Naive thymus-derived CD8-positive, alpha-beta T cell (primary cell): ENCODE data around the gene PRRX2. TPM values are rescaled to one million over a fixed set of nuclear protein-coding genes. Genes with fewer than 3 reads are reported as not detected.
"Not testable (repeated sequence)": the region's sequence is repeated elsewhere in the genome, so short reads cannot be mapped to it uniquely, and the experiment has no call there.

Experiments used
- ATAC-seq, 2 donors: fragments of 150-1000 bp; cut with Tn5 transposase in 1 of 2; sonication (Bioruptor Pico), chemical (Tn5 transposase) in 1 of 2; 1 replicate in 1 of 2; 2 replicates in 1 of 2; pipeline ENCODE4 v1.10.0; 2021; ENCODE audit warnings: mild to moderate bottlenecking in 2 of 2, moderate library complexity in 2 of 2
- POLR2A ChIA-PET: fragments of 350-600 bp; sonication (Branson Sonifier 250); formaldehyde crosslinking; loops from one replicate; lab custom pipeline; 2021; ENCODE audit warnings: antibody characterized with exemption; lab: Charles Lee
- DNase-seq, 10 donors: peaks; one replicate each; pipeline versions ENCODE4 v3.0.0 to v3.0.0-alpha.2; 2020 to 2022
- H3K27ac Mint-ChIP-seq, 10 donors: one replicate each; pipeline ENCODE4 v1.8.0; 2020 to 2022; ENCODE audit warnings: mild to moderate bottlenecking in 10 of 10, mixed read lengths in 10 of 10, moderate library complexity in 4 of 10, inconsistent platforms in 1 of 10
- H3K27me3 Mint-ChIP-seq, 5 donors: one replicate each; pipeline ENCODE4 v1.8.0; 2021 to 2022; ENCODE audit warnings: mixed read lengths in 5 of 5
- H3K36me3 Mint-ChIP-seq, 3 donors: one replicate each; pipeline ENCODE4 v1.8.0; 2020 to 2022; ENCODE audit warnings: mixed read lengths in 3 of 3, mild to moderate bottlenecking in 2 of 3, inconsistent platforms in 1 of 3
- H3K4me1 Mint-ChIP-seq, 4 donors: one replicate each; pipeline ENCODE4 v1.8.0; 2021 to 2022; ENCODE audit warnings: mixed read lengths in 4 of 4
- H3K4me3 Mint-ChIP-seq, 10 donors: one replicate each; pipeline ENCODE4 v1.8.0; 2020 to 2022; ENCODE audit warnings: mild to moderate bottlenecking in 10 of 10, mixed read lengths in 10 of 10, moderate library complexity in 6 of 10, inconsistent platforms in 1 of 10
- H3K9me3 Mint-ChIP-seq, 9 donors: one replicate each; pipeline ENCODE4 v1.8.0; 2020 to 2022; ENCODE audit warnings: mixed read lengths in 9 of 9, mild to moderate bottlenecking in 3 of 9, inconsistent platforms in 1 of 9, moderate library complexity in 1 of 9
- polyA plus RNA-seq, 3 donors: library from polyadenylated mRNA; unstranded; fragments of 300-500 nt; fragmentation: Illumina TruSeq; gene quantifications; one replicate each; pipeline ENCODE4 v1.2.3, GENCODE V29; 2021
- total RNA-seq, 8 experiments: library from RNA in 2 of 8; stranded (reverse) in 2 of 8; gene quantifications; one replicate each; pipeline ENCODE4 v1.2.3 and lab custom pipeline; 2021 to 2026

The PRRX2 gene
- total and polyA plus RNA-seq, 5 experiments from 2014 or later: not detected

DNA sequence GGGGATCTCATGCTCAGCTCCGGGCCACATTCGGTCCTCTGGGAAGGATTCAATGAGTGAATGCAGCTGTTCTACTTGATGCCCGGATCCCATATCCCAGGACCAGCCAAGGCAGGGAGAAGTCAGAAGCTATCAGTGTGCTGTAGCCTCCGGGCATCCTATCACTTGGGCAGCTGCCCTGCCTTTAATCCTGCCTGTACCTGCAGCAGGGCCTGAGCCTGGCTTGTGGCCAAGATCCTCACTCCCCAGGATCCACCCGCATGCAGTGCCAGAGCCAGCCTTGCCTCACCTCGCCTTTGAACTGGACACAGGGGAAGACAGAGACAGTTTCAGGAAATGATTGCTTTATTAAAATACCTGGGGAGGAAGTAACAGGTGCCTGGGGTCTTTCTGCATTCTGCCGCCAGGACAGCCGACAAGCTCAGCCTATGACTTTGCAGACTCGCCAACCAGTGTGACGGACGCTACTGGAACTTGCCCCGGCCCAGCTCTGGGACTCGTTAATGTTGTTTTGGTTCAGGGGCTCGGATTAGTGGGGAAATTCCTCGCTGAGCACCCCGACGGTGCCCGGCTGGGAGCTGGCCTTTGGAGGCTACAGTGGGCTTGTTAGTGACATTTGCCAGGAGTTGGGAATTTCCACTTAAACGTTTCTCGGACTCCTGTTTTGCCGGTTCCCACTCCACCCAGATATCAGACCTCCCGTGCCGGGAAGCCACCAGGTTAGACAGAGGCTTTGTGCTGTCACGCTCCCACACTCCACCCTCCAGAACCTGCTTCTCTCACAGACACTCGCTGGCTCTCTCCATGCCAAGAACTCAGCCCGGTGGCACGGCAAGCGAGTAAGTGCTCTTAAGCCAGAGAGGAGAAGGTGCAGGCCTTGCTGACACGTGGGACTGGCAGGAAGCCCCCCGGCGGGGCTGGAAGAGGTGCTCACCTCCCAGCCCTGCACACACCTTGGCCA lies 86.7 kb downstream of the PRRX2 start:
- no peaks in the 10 kb centered on the region for H3K36me3 Mint-ChIP-seq
- H3K4me3 Mint-ChIP-seq: peak overlapping the region in 6 of 10 donors; percentile 18 to 66 (median 57)
- DNase-seq: no peak
- H3K27me3 Mint-ChIP-seq: peaks cover 0 to 9% (median 3%) of the 10 kb centered on the region in 5 donors
- ATAC-seq: no peak
- H3K9me3 Mint-ChIP-seq: no peaks in the 10 kb centered on the region
- POLR2A ChIA-PET: interaction anchor here (0.5 kb wide), 1 partner anchor 25 kb away, joined by 4 read pairs; no protein-coding TSS in a partner anchor
- H3K27ac Mint-ChIP-seq: peak overlapping the region in 1 of 10 donors; percentile 63
- peaks cover 9 to 18% (median 14%) of the 10 kb centered on the region in 4 donors for H3K4me1 Mint-ChIP-seq

DNA sequence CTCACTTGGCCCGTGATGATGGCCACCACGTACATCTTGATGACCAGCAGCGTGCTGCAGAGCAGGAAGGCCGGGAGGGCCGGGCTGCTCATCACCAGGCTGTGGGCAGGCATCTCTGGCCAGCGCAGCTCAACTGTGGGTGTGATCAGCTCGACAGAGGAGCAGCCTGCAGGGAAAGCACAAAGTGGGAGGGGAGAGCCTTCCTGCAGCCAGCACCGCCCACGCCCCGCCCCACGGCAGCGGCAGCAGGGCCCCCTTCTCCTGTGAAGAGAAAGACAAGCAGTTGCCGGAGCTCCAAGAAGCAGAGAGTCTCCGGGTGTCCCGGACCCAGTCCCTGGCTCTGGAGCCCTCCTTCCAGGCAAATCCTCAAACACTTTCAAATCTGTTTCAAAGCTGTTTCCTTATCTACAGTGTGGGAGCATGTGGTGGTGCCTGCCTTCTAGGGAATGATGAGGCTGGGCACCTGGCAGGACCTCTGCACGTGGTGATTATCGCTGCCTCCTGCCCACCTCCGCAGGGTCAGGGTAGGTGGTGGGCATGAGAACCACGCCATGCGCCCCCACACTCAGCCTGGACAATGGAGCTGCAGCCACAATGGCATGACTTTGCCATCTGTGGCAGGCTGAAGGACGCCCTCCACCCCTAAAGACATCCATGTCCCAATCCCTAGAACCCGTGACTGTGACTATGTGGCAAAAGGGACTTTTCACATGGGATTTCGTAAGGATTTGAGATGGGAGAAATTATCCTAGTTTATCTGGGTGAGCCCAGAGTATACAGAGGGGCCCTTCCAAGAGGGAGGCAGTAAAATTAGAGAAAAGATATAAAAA lies 87.7 kb downstream of the PRRX2 start, which contains the start of gene PTGES:
PTGES (minus strand) TSS at position 143 of the 830 bp plus-strand sequence; CDS start at position 113, 30 bp downstream.
- DNase-seq: peak in 9 of 10 donors; percentile 42 to 71 (median 55)
- POLR2A ChIA-PET: interaction anchor here (0.5 kb wide), 1 partner anchor 26 kb away, joined by 4 read pairs; no protein-coding TSS in a partner anchor
- Mint-ChIP-seq H3K36me3 (no peaks in the 10 kb centered on the region), H3K9me3 (no peaks in the 10 kb centered on the region), H3K27ac (peak within 1 kb of the TSS in 2 of 10 donors; percentile 32 to 63), H3K4me1 (peaks cover 12 to 26% (median 21%) of the 10 kb centered on the region in 4 donors), H3K4me3 (peak within 1 kb of the TSS in 6 of 10 donors; percentile 39 to 66 (median 57)), H3K27me3 (peaks cover 0 to 11% (median 3%) of the 10 kb centered on the region in 5 donors)
- peak; percentile 93 to 98 for ATAC-seq

DNA sequence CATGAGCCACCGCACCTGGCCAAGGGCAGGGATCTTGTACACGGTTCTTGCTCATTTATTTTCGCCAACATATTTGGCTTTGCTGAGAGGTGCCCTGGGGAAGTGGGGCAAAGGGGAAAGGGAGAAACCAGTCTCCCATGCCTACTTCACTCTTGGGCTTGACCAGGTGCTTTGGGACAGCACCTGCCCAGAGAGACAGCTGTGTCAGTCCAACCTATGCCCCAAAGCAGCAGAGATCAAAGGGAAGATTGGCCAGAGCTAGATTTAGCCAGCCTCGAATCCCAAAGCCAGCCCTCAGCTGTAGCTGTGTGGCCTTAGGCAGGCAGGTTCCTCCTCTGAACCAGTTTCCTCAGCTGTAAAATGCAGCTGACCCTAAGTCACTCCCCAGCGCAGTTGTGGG lies 89.7 kb downstream of the PRRX2 start:
- POLR2A ChIA-PET: interaction anchor here (0.7 kb wide), 1 partner anchor 260 kb away, joined by 3 read pairs; no protein-coding TSS in a partner anchor

DNA sequence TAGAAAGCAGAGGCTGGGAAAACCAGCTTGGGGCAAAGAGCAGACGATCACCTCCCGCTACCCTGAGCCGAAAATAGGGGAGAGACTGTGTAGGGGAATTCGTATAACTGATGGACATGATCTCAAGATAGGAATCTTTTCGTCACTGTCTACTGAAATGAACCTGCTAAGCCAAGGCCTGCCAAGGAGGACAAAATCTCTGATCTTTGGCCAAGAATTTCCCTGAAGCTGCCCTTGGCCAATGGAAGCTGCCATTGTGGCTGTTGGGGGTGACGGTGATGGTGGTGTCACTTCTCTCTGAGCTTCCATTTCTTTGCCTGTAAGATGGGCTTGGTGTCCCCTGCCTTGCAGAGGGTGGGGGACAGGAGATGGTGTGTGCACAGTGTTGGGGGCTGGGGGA lies 90.7 kb downstream of the PRRX2 start:
- POLR2A ChIA-PET: no interaction called here
- H3K4me1 Mint-ChIP-seq: peaks cover 14 to 27% (median 23%) of the 10 kb centered on the region in 4 donors
- H3K27me3 Mint-ChIP-seq: peaks cover 0 to 12% (median 3%) of the 10 kb centered on the region in 5 donors
- DNase-seq (no peak), ATAC-seq (no peak)
- peak overlapping the region in 1 of 10 donors; percentile 53 for H3K27ac Mint-ChIP-seq
- no peak overlapping the region for H3K4me3 Mint-ChIP-seq
- H3K9me3 Mint-ChIP-seq: no peaks in the 10 kb centered on the region
- no peaks in the 10 kb centered on the region for H3K36me3 Mint-ChIP-seq

More for the DNA sequence above, 89.7 kb downstream of the PRRX2 start:
- H3K27me3 Mint-ChIP-seq: peaks cover 0 to 12% (median 3%) of the 10 kb centered on the region in 5 donors
- peaks cover 14 to 27% (median 23%) of the 10 kb centered on the region in 4 donors for H3K4me1 Mint-ChIP-seq
- H3K4me3 Mint-ChIP-seq: no peak overlapping the region
- DNase-seq: no peak
- H3K27ac Mint-ChIP-seq: no peak overlapping the region
- no peaks in the 10 kb centered on the region for H3K9me3 Mint-ChIP-seq
- no peaks in the 10 kb centered on the region for H3K36me3 Mint-ChIP-seq
- ATAC-seq: no peak

DNA sequence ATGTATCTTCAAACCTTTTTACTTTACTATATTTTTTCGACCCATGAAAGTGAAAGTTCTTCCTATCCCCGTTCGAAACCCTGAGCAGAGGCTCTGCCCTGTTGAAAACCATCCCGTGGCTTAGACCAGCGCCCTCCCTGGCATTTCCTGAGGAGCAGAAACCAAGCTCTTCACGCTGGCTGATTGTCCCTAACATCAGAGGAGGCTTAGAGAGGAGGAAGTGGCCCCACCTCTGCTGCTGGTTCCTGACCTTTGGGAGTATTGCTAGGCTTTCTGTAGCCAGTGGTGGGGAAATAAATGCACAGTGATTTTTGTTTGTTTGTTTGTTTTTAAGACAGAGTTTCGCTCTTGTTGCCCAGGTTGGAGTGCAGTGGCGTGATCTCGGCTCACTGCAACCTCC lies 91.6 kb downstream of the PRRX2 start:
- Mint-ChIP-seq H3K27me3 (peaks cover 0 to 12% (median 3%) of the 10 kb centered on the region in 5 donors), H3K4me1 (peaks cover 14 to 27% (median 23%) of the 10 kb centered on the region in 4 donors), H3K27ac (peak overlapping the region in 2 of 10 donors; percentile 27 to 45), H3K9me3 (no peaks in the 10 kb centered on the region), H3K4me3 (peak overlapping the region in 8 of 10 donors; percentile 40 to 66 (median 60)), H3K36me3 (no peaks in the 10 kb centered on the region)
- no peak for DNase-seq
- POLR2A ChIA-PET: no interaction called here
- peak in 1 of 2 donors; percentile 40 for ATAC-seq

DNA sequence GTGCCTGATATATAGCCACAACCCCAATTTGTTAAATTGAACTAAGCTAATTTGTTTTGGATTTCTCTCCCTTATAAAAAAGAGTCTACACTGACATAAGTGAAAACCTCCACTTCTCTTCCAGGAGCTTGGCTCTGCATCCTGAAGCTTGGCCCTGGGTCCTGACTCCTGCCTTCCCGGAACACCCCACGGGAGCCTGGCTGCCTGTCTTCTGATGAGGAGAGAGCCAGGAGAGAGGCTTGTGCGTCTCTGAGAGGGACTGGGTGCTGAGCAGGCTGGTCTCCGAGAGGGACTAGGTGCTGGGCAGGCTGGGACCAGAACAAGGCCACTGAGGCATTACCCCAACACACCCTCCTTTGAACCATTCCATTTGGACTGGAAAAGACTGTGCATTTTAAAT lies 93.9 kb downstream of the PRRX2 start:
- ATAC-seq: no peak

DNA sequence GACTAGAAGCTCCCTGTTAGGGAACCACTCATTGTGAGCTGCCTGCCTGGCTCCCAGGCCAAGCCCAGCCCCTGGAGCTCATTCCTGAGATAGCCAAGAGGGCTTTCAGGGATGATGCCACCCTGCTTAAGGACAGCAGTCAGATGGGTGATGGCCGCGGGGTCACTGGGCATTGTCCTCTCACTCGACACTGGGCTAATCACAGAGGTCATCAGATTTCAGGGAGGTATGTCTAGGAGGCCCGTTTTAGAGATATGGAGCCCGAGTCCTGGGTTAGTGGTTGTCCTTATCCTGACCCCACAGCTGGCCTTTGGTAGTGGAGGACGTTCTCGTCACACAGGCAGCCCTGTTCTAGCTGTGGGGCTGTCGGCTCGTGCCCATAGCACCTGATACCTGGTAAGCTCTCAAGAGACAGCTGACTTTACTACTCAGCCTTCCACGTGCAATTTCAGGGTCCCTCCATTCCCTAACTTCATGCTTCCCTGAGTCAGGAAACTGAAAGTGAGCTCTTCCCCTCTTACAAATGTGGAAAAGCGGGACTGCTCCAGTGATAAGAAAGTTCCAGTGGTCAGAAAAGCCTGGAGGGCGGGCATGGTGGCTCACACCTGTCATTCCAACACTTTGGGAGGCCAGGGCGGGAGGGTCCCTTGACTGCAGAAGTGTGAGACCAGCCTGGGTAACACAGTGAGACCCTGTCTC lies 94.5 kb downstream of the PRRX2 start:
- Mint-ChIP-seq H3K4me1 (peaks cover 7 to 15% (median 14%) of the 10 kb centered on the region in 4 donors), H3K4me3 (no peak overlapping the region)

More for the DNA sequence above, 93.9 kb downstream of the PRRX2 start:
- H3K36me3 Mint-ChIP-seq: no peaks in the 10 kb centered on the region
- peaks cover 0 to 3% (median 2%) of the 10 kb centered on the region in 5 donors for H3K27me3 Mint-ChIP-seq
- POLR2A ChIA-PET: interaction anchor here (0.6 kb wide), 1 partner anchor 414 kb away, joined by 3 read pairs; no protein-coding TSS in a partner anchor
- DNase-seq: no peak
- H3K9me3 Mint-ChIP-seq: no peaks in the 10 kb centered on the region
- H3K27ac Mint-ChIP-seq: no peak overlapping the region
- peaks cover 7 to 15% (median 14%) of the 10 kb centered on the region in 4 donors for H3K4me1 Mint-ChIP-seq
- H3K4me3 Mint-ChIP-seq: no peak overlapping the region

DNA sequence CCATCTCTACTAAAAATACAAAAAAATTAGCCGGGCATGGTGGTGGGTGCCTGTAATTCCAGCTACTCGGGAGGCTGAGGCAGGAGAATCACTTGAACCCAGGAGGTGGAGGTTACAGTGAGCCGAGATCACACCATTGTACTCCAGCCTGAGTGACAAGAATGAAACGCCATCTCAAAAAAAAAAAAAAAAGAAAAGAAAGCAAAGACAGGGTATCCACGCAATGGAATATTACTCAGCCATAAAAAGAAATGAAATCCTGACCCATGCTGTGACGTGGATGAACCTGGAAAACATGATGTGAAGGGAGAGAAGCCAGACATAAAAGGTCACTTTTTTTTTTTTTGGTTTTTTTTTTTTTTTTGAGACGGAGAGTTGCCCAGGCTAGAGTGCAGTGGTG lies 95.3 kb downstream of the PRRX2 start:
- H3K27ac Mint-ChIP-seq, H3K4me3 Mint-ChIP-seq, H3K9me3 Mint-ChIP-seq, POLR2A ChIA-PET, H3K27me3 Mint-ChIP-seq, ATAC-seq, H3K36me3 Mint-ChIP-seq, DNase-seq: not testable (repeated sequence)
- H3K4me1 Mint-ChIP-seq: peaks cover 7 to 15% (median 14%) of the 10 kb centered on the region in 4 donors

More for the DNA sequence above, 94.5 kb downstream of the PRRX2 start:
- Mint-ChIP-seq H3K27ac (no peak overlapping the region), H3K9me3 (no peaks in the 10 kb centered on the region), H3K36me3 (no peaks in the 10 kb centered on the region), H3K27me3 (peaks cover 0 to 3% (median 2%) of the 10 kb centered on the region in 5 donors)
- POLR2A ChIA-PET: interaction anchor here (0.6 kb wide), 1 partner anchor 413 kb away, joined by 3 read pairs; no protein-coding TSS in a partner anchor
- ATAC-seq (no peak), DNase-seq (no peak)

DNA sequence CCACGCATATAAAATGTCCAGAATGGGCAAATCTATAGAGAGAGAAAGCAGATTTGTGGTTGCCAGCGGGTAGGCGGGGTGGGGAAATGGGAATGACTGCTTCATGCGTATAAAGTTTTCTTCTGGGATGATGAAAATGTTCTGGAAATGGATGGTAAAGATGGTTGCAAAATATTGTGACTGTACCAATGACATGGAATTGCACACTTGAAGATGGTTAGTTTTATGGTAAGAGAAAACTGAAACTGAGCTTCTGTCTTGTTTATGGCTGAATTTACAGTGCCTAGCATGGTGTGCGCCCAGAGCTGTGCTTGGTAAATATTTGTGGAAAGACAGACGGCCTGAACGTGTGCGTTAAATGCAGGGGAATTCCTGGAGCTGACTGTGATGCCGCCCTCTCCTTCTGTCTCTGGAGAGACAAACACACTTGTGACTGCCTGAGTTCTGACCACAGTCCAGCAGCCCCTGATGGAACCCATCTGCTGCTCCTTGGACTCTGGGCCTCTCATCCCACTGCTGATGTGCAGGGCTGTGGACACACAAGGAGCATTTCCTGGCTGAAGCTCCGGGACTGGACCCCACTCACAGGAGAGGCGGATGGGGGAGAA lies 96.0 kb downstream of the PRRX2 start:
- POLR2A ChIA-PET: no interaction called here
- Mint-ChIP-seq H3K36me3 (no peaks in the 10 kb centered on the region), H3K4me1 (peaks cover 7 to 14% (median 14%) of the 10 kb centered on the region in 4 donors), H3K9me3 (no peaks in the 10 kb centered on the region), H3K27ac (peak overlapping the region in 1 of 10 donors; percentile 62), H3K4me3 (no peak overlapping the region), H3K27me3 (peaks cover 0 to 3% (median 0%) of the 10 kb centered on the region in 5 donors)
- ATAC-seq (no peak), DNase-seq (no peak)

DNA sequence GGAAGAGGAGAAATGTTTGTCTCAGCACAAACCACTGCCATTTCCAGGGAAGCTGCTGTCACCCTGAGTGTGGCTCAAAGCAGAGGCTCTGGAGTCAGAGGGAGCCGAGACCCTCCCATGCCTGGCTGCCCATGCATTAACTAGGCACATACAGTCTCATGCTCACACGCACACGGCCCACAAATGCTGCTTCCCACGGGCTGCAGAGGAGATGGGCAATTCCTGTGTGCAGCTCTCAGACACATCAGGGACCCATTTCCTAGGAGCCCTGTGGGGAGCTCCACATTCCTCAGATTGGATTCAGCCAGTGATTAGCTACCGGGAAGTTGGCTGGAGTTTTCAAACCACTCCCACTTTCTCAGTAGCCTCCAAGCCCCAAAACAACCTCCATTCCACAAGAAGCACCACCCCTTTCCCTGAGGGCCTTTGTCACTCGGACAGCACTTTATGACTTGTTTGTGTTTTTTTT lies 96.5 kb downstream of the PRRX2 start:
- DNase-seq (no peak), ATAC-seq (no peak)
- Mint-ChIP-seq H3K9me3 (no peaks in the 10 kb centered on the region), H3K4me3 (no peak overlapping the region), H3K4me1 (peaks cover 7 to 12% (median 11%) of the 10 kb centered on the region in 4 donors), H3K36me3 (no peaks in the 10 kb centered on the region), H3K27me3 (peaks cover 0 to 3% (median 0%) of the 10 kb centered on the region in 5 donors), H3K27ac (peak overlapping the region in 1 of 10 donors; percentile 62)
- POLR2A ChIA-PET: no interaction called here

DNA sequence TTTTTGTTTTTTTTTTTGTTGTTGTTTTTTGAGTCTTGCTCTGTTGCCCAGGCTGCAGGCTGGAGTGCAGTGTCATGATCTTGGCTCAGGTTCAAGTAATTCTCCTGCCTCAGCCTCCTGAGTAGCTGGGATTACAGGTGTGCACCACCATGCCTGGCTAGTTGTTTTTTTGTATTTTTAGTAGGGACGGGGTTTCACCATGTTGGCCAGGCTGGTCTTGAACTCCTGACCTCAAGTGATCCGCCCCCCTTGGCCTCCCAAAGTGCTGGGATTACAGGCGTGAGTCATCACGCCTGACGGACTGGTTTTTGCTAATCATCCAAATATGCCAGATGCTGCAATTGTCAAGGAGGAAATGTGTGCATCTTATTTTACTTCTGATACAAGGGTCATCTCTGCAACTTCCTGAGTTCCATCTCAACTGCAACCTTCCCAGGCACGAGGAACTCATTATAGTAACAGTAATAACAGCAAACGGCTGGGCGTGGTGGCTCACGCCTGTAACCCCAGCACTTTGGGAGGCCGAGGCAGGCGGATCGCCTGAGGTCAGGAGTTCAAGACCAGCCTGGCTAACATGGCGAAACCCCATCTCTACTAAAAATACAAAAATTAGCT lies 97.0 kb downstream of the PRRX2 start:
- H3K27ac Mint-ChIP-seq, H3K27me3 Mint-ChIP-seq, H3K9me3 Mint-ChIP-seq, H3K36me3 Mint-ChIP-seq, ATAC-seq, DNase-seq, H3K4me1 Mint-ChIP-seq, H3K4me3 Mint-ChIP-seq, POLR2A ChIA-PET: not testable (repeated sequence)
